ENCODE data around the gene GPR78. TPM values are rescaled to one million over a fixed set of nuclear protein-coding genes. Genes with fewer than 3 reads are reported as not detected.
A peak's percentile ranks its signal among the peaks of the same experiment; 100 is the strongest.

The GPR78 gene
- total RNA-seq, 1 experiment from 2014 or later, result not detected

DNA sequence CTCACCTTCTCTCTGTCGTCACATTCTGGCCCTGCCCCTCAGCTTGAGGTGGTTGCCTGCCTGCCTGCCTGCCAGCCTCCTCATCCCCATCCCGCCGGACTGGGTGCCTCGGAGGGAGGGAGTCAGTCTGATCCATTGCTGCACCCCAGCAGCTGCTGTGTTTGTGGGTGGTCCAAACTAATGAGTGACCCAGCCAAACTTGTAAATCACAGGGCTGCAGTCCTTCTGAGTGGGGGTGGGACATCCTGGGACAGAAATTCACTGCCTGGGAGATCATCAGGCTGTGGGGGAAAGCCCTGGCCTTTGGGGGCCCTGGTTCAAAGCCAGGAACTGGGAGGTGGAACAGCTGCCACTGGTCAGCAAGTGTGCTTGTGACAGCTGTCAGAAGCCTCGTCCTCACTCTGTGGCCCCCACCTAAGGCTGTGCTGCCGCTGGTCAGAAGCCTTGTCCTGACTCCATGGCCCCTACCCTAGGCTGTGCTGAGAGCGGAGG is 5.6 kb downstream of the GPR78 start:
- no peak for DNase-seq (ENCODE audit: low read depth)

GRCh38 chr4:8586246-8586645 is 6.1 kb downstream of the GPR78 start:
- no peak for DNase-seq (ENCODE audit: low read depth)

- DNase-seq (ENCODE audit: low read depth), result no peak
Measured at GRCh38 chr4:8586671-8587468, 6.7 kb downstream of the GPR78 start.

DNA sequence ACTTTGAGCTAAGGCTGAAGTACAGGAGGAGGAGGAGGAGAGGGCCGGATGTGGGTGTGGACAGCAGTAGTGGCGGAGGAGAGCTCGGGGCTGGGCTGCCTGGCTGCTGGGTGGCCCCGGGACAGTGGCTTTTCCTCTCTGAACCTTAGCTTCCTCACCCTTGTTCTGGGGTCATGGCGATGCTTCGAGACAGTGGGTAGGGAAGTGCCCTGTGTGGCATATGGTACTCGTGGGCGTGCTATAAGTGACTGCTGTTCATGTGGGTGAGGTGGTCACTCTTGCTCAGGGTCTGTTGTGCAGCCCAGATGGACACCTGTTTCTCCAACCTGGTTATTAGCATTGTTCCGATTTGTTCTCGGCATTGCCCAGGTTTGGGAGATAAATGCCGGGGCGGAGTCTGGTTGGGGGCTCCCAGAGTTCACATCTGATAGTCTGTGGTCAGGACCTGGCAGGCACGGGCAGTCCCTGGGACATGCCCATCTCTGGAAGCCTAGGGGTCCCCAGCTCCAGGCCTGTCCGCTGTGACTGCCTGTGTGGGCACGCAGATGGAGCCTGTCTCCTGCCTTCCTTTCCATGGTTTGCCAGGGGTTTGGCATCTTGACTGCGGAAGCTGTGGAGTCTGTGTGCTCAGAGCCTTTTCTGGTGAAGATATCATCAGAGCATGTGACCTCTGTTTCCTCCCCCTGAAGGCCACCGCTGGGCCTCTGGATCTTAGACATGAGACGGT is 7.4 kb downstream of the GPR78 start:
- DNase-seq (ENCODE audit: low read depth), result no peak

DNA sequence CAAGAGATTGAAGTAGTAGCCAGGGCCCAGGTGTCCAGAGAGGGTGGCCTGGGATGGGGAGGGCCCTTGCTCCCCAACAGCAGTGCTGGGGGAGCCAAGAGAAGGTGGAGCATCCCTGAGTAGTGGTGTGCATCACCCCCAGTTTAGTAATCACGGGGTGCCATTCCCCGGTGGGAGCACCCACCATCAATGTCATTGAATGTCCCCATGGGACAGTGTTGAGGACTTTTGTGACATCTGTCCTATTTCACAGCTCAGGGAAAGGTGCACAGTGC is 7.9 kb downstream of the GPR78 start:
- DNase-seq (ENCODE audit: low read depth), result no peak

DNA sequence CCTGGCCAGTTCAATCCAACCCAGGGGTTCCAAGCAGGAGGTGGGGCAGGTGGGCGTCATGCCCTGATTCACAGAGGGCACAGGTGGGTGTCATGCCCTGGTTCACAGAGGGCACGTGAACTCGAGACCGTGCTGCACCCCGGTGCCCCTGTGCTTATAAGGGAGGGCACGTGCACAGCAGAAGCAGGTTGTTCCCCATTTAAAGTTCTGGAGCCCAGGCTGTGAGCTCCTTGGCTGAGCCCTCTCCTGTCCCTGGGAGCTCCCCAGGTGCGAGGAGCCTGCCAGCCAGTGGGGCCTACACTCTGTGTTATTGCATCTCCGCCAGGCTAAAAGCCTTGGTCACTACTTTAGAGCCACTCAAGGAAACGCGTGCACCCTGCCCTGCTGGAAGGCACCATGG is 9.1 kb downstream of the GPR78 start:
- no peak for DNase-seq (ENCODE audit: low read depth)

DNA sequence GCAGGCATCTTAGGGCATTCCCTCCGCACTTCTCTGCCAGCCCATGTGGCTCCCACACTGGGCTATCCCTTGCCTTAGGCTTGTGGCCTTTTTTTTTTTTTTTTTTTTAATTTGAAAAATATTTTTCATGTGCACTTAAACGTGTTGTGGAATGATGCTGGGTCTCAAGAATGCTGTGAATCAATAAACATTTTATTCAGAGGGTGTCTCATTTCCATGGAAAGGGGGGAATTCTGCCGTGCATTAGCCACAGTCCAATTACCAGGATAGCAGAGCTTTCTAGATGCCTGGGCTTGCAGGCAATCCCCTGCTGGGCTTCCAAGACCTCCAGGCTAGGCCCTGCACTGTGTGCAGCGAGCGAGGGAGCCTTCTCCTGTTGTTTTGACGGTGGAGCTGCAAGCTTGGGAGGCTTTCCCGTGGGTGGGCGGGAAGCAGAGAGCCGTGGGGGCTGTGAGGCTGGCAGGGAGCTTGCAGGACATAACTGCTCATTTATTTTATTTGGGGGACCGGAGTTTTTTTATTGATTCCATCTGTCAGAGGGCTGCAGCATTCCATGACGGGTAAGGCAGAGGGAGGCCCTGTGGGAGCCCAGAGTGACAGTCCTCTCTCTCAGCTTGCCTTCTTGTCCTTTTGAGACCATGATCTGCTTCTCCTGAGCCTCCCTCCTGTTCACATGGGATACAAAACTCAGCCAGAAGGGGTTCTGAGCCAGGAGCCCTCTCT is 9.8 kb downstream of the GPR78 start:
- no peak for DNase-seq (ENCODE audit: low read depth)

DNA sequence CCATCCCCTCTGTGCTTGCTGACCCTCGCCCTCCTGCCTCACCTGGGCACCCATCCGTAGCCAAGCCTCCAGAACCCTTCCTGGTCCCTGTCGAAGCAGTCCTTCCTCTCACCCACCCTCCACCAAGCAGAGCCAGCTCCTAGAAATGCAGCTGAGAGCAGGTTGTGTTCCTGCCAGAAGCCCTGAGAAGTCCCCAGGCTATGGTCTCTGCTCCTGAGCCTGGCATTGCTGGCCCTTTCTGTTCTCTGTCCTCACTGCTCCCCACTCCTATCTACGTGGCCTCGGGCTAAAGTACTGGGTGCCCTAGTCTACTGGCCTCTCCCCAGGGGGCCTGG is 10.3 kb downstream of the GPR78 start:
- no peak for DNase-seq (ENCODE audit: low read depth)

GRCh38 chr4:8591114-8591513 is 10.9 kb downstream of the GPR78 start:
- DNase-seq (ENCODE audit: low read depth), result no peak

DNA sequence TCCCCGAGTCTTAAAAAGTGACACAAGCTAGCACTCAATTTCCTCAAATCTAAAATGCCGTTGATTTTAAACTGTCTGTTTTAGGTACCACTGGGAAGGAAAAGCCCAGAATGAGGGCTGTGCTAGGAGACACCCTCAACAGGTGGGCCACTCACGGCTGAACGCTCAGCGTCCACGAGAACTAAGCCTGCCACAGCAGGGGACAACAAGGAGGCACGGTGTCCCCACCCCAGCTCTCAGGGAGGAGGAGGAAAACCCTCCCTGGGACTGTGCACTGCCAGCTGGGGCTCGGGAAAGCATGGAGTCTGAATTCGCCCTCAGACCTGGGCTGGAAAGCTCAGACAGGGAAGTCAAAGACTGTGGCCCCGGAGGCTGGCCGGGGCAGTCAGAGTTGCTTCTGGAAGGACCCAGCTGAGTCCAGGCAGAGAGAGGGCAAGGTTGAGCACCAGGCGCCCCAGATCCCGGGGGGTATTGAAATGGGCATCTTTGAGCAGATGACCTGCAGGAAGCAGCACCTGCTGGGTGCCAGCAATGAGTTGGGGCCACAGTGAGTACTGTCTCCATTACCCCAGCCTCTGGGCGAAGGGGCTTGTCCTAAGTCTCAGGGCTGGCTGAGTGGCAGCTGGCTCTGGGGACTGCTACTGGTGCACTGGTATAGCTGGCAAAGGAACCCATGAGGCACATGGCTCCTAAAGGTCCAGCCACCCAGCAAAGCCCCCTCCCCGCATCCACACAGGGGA is 11.6 kb downstream of the GPR78 start:
- no peak for DNase-seq (ENCODE audit: low read depth)

- DNase-seq (ENCODE audit: low read depth), result no peak
Measured at GRCh38 chr4:8592366-8593263, 12.4 kb downstream of the GPR78 start, which contains the start of gene CPZ. TSS of gene CPZ (plus strand) at chr4:8592765. CDS start at chr4:8592834, 69 bp downstream.

DNA sequence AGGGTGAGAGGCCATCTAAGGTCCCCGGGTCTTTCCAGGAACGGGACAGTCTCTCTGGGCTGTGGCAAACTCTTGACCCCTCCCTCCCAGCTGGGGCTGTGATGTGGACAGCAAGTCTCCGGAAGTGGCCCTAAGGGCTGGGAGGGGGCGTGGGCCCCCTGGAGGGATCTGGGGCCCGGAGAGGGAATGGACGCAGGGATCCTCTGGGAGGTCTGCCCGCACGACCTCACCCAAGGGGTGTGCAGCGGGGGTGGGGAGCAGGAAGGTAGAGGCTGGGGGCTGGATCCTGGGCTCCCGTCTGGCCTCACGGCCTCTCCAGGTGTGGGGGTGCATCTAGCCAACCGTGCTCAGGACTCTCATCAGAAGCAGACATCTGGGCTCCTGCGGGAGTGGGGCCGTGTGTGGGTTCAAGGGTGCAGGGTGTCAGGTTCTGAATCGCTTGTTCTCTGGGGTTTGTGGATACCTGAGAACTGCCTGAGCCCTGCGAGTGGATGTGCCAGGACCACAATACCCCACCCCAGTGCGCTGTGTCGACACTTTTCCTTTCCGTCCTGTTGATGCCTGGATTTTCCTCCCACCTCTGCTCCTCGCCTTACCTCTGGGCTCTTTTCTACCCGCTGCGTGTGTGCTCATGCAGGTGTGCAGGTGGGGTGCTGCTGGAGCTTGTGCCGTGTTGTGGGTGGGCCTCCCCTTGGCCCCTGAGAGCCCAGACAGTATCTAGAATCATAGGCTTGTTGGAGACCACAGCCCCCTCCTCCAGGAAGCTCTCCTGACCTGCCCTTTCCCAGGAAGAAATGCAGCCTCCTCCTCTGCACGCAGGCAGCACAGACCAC is 13.3 kb downstream of the GPR78 start:
- no peak for DNase-seq (ENCODE audit: low read depth)

GRCh38 chr4:8594097-8595038 is 14.2 kb downstream of the GPR78 start:
- peak; percentile 58 for DNase-seq (ENCODE audit: low read depth)

DNA sequence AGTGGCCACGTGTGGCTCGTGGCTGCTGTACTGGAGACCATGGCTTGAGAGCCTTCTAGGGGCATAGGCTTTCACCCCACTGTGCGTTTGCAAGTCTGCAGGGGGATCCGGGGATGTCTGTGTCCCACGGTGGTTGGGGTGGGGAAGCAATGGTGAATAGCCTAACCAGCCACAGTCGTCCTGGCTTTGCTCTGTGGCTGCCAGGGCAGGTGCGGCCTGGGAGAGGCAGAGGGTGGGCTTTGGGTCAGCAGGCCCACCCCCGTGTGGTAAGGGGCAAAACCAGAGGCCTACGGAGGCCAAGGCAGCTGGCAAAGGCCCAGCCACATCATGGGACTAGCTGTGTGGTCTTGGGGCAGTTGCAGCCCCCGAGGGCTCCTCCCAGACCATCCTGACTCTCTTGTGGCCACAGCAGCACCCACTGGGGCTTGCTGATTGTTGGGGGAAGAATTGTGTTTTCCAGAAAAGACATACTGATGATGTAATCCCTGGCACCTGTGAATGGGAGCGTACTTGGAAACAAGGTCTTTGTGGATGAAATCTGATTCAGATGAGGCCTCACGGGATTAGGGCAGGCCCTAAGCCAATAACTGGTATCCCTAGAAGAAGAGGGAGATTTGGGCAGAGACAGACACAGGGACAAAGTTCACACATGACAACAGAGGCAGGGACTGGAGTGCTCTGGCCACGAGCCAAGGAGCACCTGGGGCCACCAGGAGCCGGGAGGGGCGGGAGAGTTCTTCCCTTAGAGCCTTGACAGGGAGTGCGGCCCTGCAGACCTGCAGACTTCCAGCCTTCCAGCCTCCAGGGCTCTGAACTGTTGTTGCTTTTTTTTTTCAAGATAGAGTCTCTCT is 15.3 kb downstream of the GPR78 start:
- DNase-seq (ENCODE audit: low read depth), result no peak

DNA sequence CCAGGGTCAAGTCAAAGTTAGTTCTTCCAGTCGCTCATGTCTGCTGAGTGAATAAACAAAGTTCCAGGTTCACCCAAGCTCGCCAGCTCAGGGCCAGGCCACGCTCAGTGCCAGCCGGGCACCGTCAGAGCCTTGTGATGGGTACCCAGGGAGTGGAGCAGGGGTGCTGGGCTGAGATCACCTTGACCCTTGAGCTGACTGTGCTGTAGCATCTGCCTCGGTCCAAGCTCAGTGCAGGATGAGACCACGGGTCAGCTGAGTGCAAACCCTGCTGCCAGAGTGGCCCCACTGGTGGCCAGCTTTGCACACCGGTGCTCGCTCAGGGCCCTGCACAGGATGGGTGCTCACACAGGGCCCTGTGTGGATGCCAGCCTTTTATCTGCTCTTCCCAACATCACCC is 16.7 kb downstream of the GPR78 start:
- DNase-seq (ENCODE audit: low read depth), result no peak

GRCh38 chr4:8597319-8597718 is 17.1 kb downstream of the GPR78 start:
- DNase-seq (ENCODE audit: low read depth), result no peak

DNA sequence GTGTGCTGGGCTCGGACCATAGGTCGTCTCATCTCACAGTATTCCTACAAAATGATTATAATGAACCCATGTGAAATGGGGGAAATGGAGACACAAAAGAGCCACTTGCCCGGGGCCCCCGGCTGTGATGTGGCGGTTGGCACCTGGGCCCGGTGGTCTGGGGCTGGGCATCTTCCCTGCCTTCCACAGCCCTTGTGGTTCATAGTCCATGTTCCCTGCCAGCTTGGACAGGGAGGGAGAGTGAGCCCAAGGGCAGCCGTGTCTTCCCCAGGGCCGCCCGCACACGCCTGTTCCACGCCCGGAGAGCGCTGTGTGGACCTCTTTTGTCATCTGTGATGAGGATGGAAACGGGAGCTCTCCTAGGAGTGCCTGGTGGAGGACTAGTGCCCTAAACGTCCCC is 17.6 kb downstream of the GPR78 start:
- no peak for DNase-seq (ENCODE audit: low read depth)
